Osteoblast (primary cell): Measurements from ENCODE around the gene STARD5. TPM values are rescaled to one million over a fixed set of nuclear protein-coding genes. Genes with fewer than 3 reads are reported as not detected.

Experiments
- DNase-seq: peaks from one replicate; pipeline ENCODE4 v3.0.0; 2011; ENCODE audit warnings: low spot score, mixed read lengths; ENCODE audit not compliant: insufficient read length; ENCODE audit errors: missing footprints
- H2AFZ ChIP-seq: 2 replicates; pipeline ENCODE4 v1.6.0; 2011; ENCODE audit warnings: mild to moderate bottlenecking, low read length
- H3K27ac ChIP-seq: 2 replicates; pipeline ENCODE4 v1.5.1; 2011; ENCODE audit warnings: mild to moderate bottlenecking, low read depth, low read length, moderate library complexity
- H3K27me3 ChIP-seq: 2 replicates; pipeline ENCODE4 v1.6.0; 2012; ENCODE audit warnings: mild to moderate bottlenecking, control low read depth, inconsistent platforms, low read length, moderate library complexity; ENCODE audit not compliant: insufficient read depth
- H3K36me3 ChIP-seq: 2 replicates; pipeline ENCODE4 v1.5.1; 2011; ENCODE audit warnings: mild to moderate bottlenecking, low read length, control low read depth, moderate library complexity; ENCODE audit not compliant: insufficient read depth
- H3K4me1 ChIP-seq: 2 replicates; pipeline ENCODE4 v1.5.1; 2011; ENCODE audit warnings: mild to moderate bottlenecking, low read length, control low read depth, moderate library complexity; ENCODE audit not compliant: insufficient read depth
- H3K4me2 ChIP-seq: 2 replicates; pipeline ENCODE4 v1.6.0; 2011; ENCODE audit warnings: mild to moderate bottlenecking, low read length; ENCODE audit not compliant: insufficient read depth
- H3K4me3 ChIP-seq: fragments of 200-600 bp; sonication (generic); 3 replicates; pipeline ENCODE4 v1.5.1; 2012; ENCODE audit warnings: mild to moderate bottlenecking, low read length, inconsistent platforms; ENCODE audit not compliant: insufficient read depth
- H3K79me2 ChIP-seq: 2 replicates; pipeline ENCODE4 v1.6.0; 2012; ENCODE audit warnings: mild to moderate bottlenecking, low read length, control low read depth, inconsistent platforms; ENCODE audit not compliant: insufficient read depth
- H3K9me3 ChIP-seq: 2 replicates; pipeline ENCODE4 v1.5.1; 2011; ENCODE audit warnings: low read depth, low read length, control low read depth
- H4K20me1 ChIP-seq: 2 replicates; pipeline ENCODE4 v1.6.0; 2012; ENCODE audit warnings: mild to moderate bottlenecking, low read length, control low read depth; ENCODE audit not compliant: insufficient read depth
- total RNA-seq: library from RNA; depleted of rRNA; stranded (reverse); fragments of >200 nt; gene quantifications from 2 replicates; pipeline ENCODE4 v1.2.3, GENCODE V29; 2012
- TF ChIP-seq, protein P1 (sequence below): IDR thresholded peaks from 2 replicates; pipeline ENCODE4 v1.5.1; 2011; ENCODE audit warnings: mild to moderate bottlenecking, low read depth, low read length, moderate library complexity; ENCODE audit errors: extremely low read depth

Gene STARD5
- total RNA-seq, 1 donor: 6.5 TPM

DNA sequence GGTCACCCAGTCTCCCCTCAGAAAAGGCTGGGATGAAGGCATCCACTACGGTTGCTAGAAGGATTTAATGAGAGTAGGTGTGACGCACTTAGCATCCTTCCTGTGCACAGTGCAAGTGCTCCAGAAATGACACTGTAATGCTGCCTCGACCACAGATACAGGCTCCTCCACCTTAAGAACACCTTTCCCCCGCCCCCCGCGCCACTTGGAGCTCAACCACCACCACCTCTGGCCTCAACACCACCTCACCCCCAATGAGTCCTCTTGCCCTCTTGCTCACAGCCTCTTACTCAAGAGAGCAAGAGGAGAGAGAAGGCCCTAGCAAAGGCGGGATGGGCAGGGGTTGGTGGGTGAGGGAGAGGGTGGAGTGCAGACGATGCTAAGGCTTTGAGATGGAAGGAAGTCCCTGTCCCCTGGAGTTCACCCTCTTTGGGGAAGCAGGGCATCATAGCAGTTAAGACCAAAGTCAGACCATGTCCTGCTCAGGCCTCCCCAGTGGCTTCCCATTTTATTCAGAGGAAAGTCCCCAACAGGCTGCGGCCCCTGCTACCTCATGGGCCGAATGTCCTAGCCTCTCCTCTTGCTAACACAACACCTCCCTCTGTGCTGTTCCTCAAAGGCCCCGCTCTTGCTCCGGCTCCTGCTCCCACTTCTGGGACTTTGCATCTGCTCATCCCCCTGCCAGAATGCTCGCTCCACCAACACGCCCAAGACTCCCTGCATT lies 8.3 kb downstream of the STARD5 start:
- H3K9me3 ChIP-seq: no peaks in the 10 kb centered on the region
- H3K4me1 ChIP-seq: peaks cover 29% of the 10 kb centered on the region
- peaks cover 3% of the 10 kb centered on the region for H4K20me1 ChIP-seq
- H3K4me3 ChIP-seq: no peak overlapping the region
- TF ChIP-seq, protein P1, sequence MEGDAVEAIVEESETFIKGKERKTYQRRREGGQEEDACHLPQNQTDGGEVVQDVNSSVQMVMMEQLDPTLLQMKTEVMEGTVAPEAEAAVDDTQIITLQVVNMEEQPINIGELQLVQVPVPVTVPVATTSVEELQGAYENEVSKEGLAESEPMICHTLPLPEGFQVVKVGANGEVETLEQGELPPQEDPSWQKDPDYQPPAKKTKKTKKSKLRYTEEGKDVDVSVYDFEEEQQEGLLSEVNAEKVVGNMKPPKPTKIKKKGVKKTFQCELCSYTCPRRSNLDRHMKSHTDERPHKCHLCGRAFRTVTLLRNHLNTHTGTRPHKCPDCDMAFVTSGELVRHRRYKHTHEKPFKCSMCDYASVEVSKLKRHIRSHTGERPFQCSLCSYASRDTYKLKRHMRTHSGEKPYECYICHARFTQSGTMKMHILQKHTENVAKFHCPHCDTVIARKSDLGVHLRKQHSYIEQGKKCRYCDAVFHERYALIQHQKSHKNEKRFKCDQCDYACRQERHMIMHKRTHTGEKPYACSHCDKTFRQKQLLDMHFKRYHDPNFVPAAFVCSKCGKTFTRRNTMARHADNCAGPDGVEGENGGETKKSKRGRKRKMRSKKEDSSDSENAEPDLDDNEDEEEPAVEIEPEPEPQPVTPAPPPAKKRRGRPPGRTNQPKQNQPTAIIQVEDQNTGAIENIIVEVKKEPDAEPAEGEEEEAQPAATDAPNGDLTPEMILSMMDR: no peak
- peaks cover 59% of the 10 kb centered on the region for H3K36me3 ChIP-seq
- no peak overlapping the region for H3K27ac ChIP-seq
- no peak overlapping the region for H3K4me2 ChIP-seq
- no peaks in the 10 kb centered on the region for H3K27me3 ChIP-seq
- no peaks in the 10 kb centered on the region for H3K79me2 ChIP-seq
- no peak for DNase-seq
- H2AFZ ChIP-seq: no peak overlapping the region

DNA sequence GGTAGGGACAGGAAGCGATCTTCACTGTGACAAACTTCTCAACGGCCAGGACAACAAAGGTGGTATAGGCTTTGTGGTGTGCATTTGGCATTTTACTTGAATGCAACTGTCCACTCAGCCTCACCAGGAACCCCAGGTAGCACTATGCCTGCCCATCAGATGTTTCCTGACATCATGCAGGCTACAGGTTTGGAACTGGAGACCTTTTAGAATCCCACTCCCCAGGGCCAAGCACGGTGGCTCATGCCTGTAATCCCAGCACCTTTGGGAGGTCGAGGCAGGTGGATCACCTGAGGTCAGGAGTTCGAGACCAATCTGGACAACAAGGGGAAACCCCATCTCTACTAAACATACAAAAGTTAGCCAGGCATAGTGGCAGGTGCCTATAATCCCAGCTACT lies 9.6 kb downstream of the STARD5 start:
- H3K27ac ChIP-seq: no peak overlapping the region
- peaks cover 29% of the 10 kb centered on the region for H3K4me1 ChIP-seq
- H3K36me3 ChIP-seq: peaks cover 47% of the 10 kb centered on the region
- TF ChIP-seq, protein P1: no peak
- no peak overlapping the region for H3K4me3 ChIP-seq
- H2AFZ ChIP-seq: no peak overlapping the region
- H4K20me1 ChIP-seq: peaks cover 3% of the 10 kb centered on the region
- no peaks in the 10 kb centered on the region for H3K27me3 ChIP-seq
- DNase-seq: no peak
- H3K4me2 ChIP-seq: no peak overlapping the region
- no peaks in the 10 kb centered on the region for H3K9me3 ChIP-seq
- H3K79me2 ChIP-seq: no peaks in the 10 kb centered on the region

DNA sequence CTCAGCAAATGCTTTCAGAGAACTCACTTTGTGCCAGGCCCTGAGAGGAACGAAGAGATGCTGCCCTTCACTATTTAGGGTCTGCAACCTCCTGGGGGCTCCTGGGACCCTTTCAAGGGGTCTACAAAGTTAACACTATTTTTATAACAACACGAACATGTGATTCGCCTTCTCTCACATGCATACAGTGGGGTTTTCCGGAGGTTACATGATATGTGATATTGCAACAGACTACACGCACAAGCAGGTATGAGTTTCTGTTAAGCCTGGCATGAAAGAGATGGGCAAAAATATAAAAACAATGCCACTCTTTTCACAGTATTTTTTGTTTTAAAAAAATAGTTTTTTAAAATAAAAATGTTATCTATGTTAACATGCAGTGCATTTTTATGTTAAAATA lies 10.3 kb downstream of the STARD5 start:
- Histone ChIP-seq H3K27ac (peak overlapping the region; percentile 88), H3K27me3 (no peaks in the 10 kb centered on the region), H3K36me3 (peaks cover 41% of the 10 kb centered on the region), H2AFZ (no peak overlapping the region), H3K4me3 (no peak overlapping the region), H3K79me2 (no peaks in the 10 kb centered on the region), H4K20me1 (no peaks in the 10 kb centered on the region), H3K4me2 (peak overlapping the region; percentile 61), H3K9me3 (no peaks in the 10 kb centered on the region), H3K4me1 (peaks cover 36% of the 10 kb centered on the region)
- no peak for DNase-seq
- TF ChIP-seq, protein P1: no peak

DNA sequence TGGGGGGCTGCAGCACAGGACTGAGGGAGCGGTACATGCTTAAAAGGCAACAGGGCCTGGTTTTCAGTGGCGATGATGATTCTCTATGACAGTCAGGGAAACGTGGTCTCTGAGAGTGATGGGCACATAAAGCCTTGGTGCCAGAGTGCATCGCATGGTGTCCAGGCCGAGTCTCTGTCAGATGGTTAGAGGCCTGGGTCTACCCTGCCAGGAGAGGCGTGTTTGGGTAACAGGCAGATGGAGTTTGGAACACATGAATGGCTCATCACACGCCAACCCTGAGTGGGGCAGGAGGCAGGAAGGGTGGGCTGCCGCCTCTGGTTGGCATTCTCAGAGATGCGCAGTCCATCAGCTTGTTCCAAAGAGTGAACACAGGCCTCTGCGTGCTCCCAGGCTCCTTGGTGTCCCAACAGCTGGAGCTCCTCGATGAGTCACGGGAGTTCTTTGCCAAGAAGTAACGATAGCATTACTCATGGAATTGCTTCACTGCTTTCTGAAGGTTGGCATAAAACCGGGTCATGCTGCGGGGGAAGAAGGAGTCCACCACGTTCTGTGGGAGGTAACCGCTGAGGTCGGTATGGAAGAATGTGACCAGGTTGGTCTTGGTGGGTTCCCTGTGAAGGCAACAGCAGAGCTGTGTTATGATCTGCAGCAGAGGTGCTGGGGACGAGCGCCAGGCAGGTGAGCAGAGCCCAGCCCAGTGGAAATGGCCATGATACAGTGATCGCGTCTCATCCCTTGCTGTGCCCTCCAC lies 11.0 kb downstream of the STARD5 start:
- H3K4me3 ChIP-seq: no peak overlapping the region
- H3K36me3 ChIP-seq: peaks cover 33% of the 10 kb centered on the region
- H3K4me2 ChIP-seq: peak overlapping the region; percentile 61
- H3K4me1 ChIP-seq: peaks cover 44% of the 10 kb centered on the region
- H2AFZ ChIP-seq: peak overlapping the region; percentile 26
- TF ChIP-seq, protein P1: no peak
- H3K27me3 ChIP-seq: no peaks in the 10 kb centered on the region
- H3K9me3 ChIP-seq: no peaks in the 10 kb centered on the region
- DNase-seq: peak; percentile 97
- H3K79me2 ChIP-seq: no peaks in the 10 kb centered on the region
- peak overlapping the region; percentile 88 for H3K27ac ChIP-seq
- H4K20me1 ChIP-seq: no peaks in the 10 kb centered on the region
